HTR-8/SVneo (cell line): ENCODE measurements around the gene CD81.

Experiments
- DNase-seq: peaks from one replicate; pipeline ENCODE4 v3.0.0; 2011; ENCODE audit warnings: low spot score, mixed read lengths; ENCODE audit not compliant: insufficient read length
- FAIRE-seq: peaks from 2 replicates; lab custom pipeline; 2011; peaks lifted over from hg19 to GRCh38; lab: Jason Lieb, UNC

The CD81 gene

DNA sequence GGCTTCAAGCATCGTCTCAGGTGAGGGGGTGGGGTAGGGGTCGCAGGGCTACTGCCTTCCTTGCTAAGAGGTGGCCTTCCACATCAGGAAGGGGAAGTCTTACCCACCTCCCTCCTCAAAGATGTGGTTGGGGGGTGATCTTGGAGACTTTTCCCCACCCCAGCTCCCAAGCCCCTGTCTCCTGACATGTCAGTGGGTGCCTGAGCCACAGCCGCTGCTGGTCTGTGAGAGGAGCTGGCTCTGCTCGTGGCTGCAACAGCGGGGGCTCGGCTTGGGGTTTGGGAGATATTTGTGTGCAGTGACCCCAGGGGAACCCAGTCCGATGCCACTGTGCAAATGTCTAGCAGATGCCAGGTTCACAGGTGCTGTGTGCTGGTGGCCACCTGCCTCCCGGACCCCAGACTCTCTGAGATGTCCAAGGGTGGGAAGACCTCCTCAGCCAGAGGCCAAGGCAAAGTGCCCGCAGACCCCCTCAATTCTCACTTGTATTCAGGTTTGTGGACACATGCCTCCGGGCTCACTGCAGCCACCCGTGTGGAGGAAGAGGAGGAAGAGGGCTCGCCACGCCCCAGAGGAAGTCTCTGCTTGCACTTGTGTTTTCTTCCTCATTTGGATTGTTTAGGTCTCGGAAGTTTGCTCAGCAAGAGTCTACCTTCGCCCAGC is 69.6 kb downstream of the CD81 start:
- DNase-seq, result no peak
- FAIRE-seq, result no peak
